Mammary epithelial cell (primary cell): Measurements from ENCODE around the gene INPPL1.

ENCODE experiments used
- CTCF ChIP-seq, 2 donors: IDR thresholded peaks in 1 of 2; conservative IDR thresholded peaks in 1 of 2; 2 replicates each; pipeline ENCODE4 v1.5.1; 2011 to 2012; ENCODE audit warnings: inconsistent platforms in 2 of 2, low read length in 2 of 2, mild to moderate bottlenecking in 2 of 2, control low read depth in 1 of 2, low read depth in 1 of 2; ENCODE audit not compliant: insufficient read depth in 1 of 2; ENCODE audit errors: extremely low read depth in 1 of 2
- EZH2 ChIP-seq: IDR thresholded peaks from 2 replicates; pipeline ENCODE4 v1.6.1; 2012; ENCODE audit warnings: low read length, inconsistent platforms, borderline replicate concordance

GRCh38 chr11:72287293-72287692 lies 62.7 kb downstream of the INPPL1 start:
- no peak for TF ChIP-seq CTCF (conservative IDR thresholded peaks at IDR 0.05 in 1 of 2, IDR thresholded peaks at IDR 0.05 in 1 of 2; ENCODE audit: extremely low read depth in 1 of 2, insufficient read depth in 1 of 2, low read depth in 1 of 2, low read length in 2 of 2)
- no peak for TF ChIP-seq EZH2
